Neural crest cell (in vitro differentiated cells): ENCODE measurements around the gene PRDM13. TPM values are rescaled to one million over a fixed set of nuclear protein-coding genes. Genes with fewer than 3 reads are reported as not detected.
"Not testable (repeated sequence)": the region's sequence is repeated elsewhere in the genome, so short reads cannot be mapped to it uniquely, and the experiment has no call there.

Experiments
- DNase-seq: peaks from one replicate; pipeline ENCODE4 v3.0.0; 2021; ENCODE audit warnings: low read depth, mixed read lengths, low spot score
- H3K27ac Mint-ChIP-seq: one replicate; pipeline ENCODE4 v1.8.0; 2021; ENCODE audit warnings: mild to moderate bottlenecking, mixed read lengths; ENCODE audit not compliant: unreplicated experiment
- H3K27me3 Mint-ChIP-seq: 2 replicates; pipeline ENCODE4 v1.8.0; 2021; ENCODE audit warnings: low read depth, mild to moderate bottlenecking, mixed read lengths
- H3K36me3 Mint-ChIP-seq: 2 replicates; pipeline ENCODE4 v1.8.0; 2021; ENCODE audit warnings: low read depth, mild to moderate bottlenecking, mixed read lengths
- H3K4me1 Mint-ChIP-seq: 2 replicates; pipeline ENCODE4 v1.8.0; 2021; ENCODE audit warnings: mixed read lengths
- H3K4me3 Mint-ChIP-seq: one replicate; pipeline ENCODE4 v1.8.0; 2021; ENCODE audit warnings: mild to moderate bottlenecking, mixed read lengths
- H3K9me3 Mint-ChIP-seq: 2 replicates; pipeline ENCODE4 v1.8.0; 2021; ENCODE audit warnings: mixed read lengths
- total RNA-seq: library from RNA; stranded (reverse); gene quantifications from 2 replicates; pipeline ENCODE4 v1.2.1, GENCODE V29; 2021
- TF ChIP-seq, protein P1 (sequence below): fragments of 200-600 bp; sonication (generic); conservative IDR thresholded peaks from 2 replicates; pipeline ENCODE4 v1.5.0; 2021; ENCODE audit warnings: antibody characterized with exemption, mild to moderate bottlenecking

PRDM13 gene
- total RNA-seq, 1 donor from 2014 or later = 0.09 TPM

DNA sequence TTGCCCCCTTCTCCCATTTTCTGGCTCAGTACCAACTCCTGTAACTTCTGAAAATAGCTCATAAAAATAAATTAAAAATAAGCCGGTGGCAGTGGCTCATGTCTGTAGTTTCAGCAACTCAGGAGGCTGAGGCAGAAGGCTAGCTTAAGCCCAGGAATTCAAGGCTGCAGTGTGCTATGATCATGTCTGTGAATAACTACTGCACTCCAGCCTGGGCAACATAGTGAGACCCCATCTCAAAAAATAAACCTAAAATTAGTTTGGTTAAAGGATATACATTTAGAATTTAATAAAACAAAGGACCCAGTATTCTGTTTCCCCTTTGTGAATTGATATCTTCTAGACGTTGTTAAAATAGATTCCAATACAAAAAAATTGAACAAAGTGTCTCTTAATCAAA, 10.5 kb downstream of the PRDM13 start:
- no peak for DNase-seq
- no peak overlapping the region for H3K27ac Mint-ChIP-seq
- peaks cover 6% of the 10 kb centered on the region for H3K9me3 Mint-ChIP-seq
- peaks cover 6% of the 10 kb centered on the region for H3K4me1 Mint-ChIP-seq
- peaks cover 97% of the 10 kb centered on the region for H3K27me3 Mint-ChIP-seq
- no peak overlapping the region for H3K4me3 Mint-ChIP-seq
- TF ChIP-seq, protein P1, sequence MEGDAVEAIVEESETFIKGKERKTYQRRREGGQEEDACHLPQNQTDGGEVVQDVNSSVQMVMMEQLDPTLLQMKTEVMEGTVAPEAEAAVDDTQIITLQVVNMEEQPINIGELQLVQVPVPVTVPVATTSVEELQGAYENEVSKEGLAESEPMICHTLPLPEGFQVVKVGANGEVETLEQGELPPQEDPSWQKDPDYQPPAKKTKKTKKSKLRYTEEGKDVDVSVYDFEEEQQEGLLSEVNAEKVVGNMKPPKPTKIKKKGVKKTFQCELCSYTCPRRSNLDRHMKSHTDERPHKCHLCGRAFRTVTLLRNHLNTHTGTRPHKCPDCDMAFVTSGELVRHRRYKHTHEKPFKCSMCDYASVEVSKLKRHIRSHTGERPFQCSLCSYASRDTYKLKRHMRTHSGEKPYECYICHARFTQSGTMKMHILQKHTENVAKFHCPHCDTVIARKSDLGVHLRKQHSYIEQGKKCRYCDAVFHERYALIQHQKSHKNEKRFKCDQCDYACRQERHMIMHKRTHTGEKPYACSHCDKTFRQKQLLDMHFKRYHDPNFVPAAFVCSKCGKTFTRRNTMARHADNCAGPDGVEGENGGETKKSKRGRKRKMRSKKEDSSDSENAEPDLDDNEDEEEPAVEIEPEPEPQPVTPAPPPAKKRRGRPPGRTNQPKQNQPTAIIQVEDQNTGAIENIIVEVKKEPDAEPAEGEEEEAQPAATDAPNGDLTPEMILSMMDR = no peak
- peaks cover 3% of the 10 kb centered on the region for H3K36me3 Mint-ChIP-seq

DNA sequence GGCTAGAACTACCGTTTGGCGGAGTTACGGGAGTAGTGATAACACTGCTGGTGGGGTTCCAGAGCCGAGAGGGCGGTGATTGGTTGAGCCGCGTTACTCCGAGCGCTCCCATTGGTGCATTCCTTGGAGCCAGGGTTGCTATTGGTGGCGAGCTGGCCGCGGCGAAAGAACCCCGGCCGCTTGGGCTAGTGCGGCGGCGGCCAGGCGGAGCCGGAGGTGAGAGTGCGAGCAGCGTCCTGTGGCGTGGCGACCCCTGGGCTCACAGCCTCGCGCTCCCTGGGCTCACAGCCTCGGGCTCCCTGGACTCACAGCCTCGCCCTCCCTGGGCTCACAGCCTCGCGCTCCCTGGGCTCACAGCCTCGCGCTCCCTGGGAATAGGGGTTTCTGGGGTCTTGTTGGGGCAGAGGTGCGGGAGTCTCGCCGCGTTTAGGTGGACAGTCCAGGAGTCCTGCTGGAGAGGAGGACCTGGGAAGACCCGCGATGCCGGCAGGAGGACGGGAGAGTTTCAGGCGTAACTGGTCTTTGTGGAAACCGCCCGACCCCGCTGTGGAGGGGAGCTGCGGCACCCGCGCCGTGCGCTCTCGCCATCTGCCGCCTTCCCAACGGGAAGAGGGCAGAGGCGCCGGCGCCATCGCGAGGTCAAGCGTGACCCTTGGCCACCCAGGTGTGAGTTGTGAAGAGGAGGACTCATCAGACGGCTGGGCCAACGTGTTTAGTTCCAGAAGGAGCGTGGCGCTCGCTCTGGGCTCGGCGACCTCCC, 12.2 kb downstream of the PRDM13 start:
- Mint-ChIP-seq H3K27ac (no peak overlapping the region), H3K4me1 (peaks cover 6% of the 10 kb centered on the region), H3K27me3 (peaks cover 100% of the 10 kb centered on the region), H3K36me3 (peaks cover 3% of the 10 kb centered on the region), H3K4me3 (peak overlapping the region; percentile 2), H3K9me3 (peaks cover 6% of the 10 kb centered on the region)
- TF ChIP-seq, protein P1 = no peak
- no peak for DNase-seq

DNA sequence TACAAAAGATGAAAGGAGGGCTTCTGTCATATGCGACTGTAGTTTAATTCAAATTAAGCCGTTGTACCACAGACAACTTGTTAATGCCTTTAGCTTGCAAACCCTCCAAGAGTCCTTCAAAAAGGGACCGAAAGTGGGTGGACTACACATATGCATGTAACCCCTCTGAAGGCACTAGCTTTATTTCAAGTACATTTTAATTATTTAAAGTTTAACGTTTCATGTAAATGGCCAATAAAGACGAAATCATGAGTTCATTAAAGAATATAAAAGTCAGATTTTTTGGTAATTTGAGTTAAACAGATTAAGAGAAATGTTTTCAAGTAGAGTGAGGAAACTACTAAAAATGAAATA, 12.8 kb downstream of the PRDM13 start:
- peaks cover 6% of the 10 kb centered on the region for H3K4me1 Mint-ChIP-seq

DNA sequence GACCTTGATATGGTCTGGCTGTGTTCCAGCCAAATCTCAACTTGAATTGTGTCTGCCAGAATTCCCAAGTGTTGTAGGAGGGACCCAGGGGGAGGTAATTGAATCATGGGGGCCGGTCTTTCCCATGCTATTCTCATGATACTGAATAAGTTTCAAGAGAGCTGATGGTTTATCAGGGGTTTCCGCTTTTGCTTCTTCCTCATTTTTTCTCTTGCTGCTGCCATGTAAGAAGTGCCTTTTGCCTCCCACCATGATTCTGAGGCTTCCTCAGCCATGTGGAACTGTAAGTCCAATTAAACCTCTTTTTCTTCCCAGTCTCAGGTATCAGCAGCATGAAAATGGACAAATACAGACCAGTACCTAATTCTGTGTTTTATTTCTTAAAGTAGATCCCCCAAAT, 15.4 kb downstream of the PRDM13 start:
- not testable (repeated sequence) for H3K36me3 Mint-ChIP-seq, H3K4me1 Mint-ChIP-seq, DNase-seq, H3K9me3 Mint-ChIP-seq, H3K4me3 Mint-ChIP-seq, H3K27ac Mint-ChIP-seq
- H3K27me3 Mint-ChIP-seq = peaks cover 96% of the 10 kb centered on the region

More for the DNA sequence above, 12.8 kb downstream of the PRDM13 start:
- Mint-ChIP-seq H3K27ac (no peak overlapping the region), H3K36me3 (peaks cover 3% of the 10 kb centered on the region), H3K27me3 (peaks cover 100% of the 10 kb centered on the region), H3K4me3 (no peak overlapping the region), H3K9me3 (peaks cover 6% of the 10 kb centered on the region)
- DNase-seq = no peak
- TF ChIP-seq, protein P1 = no peak

DNA sequence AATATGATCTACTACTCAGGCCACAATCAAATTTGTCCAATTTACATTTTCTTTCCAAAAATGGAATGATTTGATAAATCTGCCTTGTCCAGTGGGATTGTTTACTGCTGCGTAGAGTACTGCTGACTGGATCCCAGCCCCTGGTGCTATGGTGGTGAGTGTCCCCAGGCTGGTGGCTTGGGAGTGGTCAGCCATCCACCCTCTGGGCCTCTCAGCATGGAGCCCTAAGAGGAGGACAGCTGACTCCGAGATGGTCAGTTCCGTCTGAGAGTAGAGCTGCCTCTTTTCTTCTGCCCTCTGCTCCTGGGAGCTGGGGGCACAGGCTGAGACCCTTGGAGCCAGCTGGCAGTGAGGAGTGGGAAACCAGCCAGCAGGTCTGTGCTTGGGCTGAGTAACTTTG, 22.7 kb downstream of the PRDM13 start:
- Mint-ChIP-seq H3K27ac (no peak overlapping the region), H3K4me3 (no peak overlapping the region), H3K9me3 (no peaks in the 10 kb centered on the region), H3K27me3 (peaks cover 74% of the 10 kb centered on the region), H3K4me1 (no peaks in the 10 kb centered on the region), H3K36me3 (no peaks in the 10 kb centered on the region)
- TF ChIP-seq, protein P1 = no peak
- no peak for DNase-seq

DNA sequence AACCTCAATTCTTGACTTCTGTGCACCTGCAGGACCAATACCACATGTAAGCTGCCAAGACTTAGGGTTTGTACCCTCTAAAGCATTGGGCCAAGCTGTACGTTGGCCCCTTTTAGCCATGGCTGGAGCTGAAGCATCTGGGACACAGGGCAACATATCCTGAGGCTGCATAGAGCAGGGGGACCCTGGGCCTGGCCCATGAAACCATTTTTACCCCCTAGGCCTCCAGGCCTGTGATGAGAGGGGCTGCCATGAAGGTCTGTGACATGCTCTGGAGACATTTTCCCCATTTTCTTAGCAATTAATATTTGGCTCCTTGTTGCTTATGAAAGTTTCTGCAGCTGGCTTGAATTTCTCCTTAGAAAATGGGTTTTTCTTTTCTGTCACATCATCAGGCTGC, 31.0 kb downstream of the PRDM13 start:
- Mint-ChIP-seq H3K27me3 (peaks cover 57% of the 10 kb centered on the region), H3K27ac (no peak overlapping the region), H3K4me1 (no peaks in the 10 kb centered on the region), H3K9me3 (peaks cover 10% of the 10 kb centered on the region), H3K36me3 (peaks cover 5% of the 10 kb centered on the region), H3K4me3 (no peak overlapping the region)
- no peak for DNase-seq
- TF ChIP-seq, protein P1 = no peak

DNA sequence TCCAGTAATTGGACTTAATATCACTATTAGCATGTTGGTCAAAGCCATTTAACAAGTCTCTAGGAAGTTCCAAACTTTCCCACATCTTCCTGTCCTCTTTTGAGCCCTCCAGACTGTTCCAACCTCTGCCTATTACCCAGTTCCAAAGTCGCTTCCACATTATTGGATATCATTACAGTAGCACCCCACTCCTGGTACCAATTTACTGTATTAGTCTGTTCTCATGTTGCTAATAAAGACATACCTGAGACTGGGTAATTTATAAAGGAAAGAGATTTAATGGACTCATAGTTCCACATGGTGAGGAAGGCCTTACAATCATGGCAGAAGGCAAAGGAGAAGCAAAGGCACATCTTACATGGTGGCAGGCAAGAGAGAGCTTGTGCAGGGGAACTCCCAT, 31.7 kb downstream of the PRDM13 start:
- not testable (repeated sequence) for H3K36me3 Mint-ChIP-seq, H3K9me3 Mint-ChIP-seq, H3K4me1 Mint-ChIP-seq, H3K27ac Mint-ChIP-seq, DNase-seq, H3K4me3 Mint-ChIP-seq
- H3K27me3 Mint-ChIP-seq = peaks cover 57% of the 10 kb centered on the region
